Endodermal cell (in vitro differentiated cells): ENCODE results near the gene ATF7IP2. TPM values are rescaled to one million over a fixed set of nuclear protein-coding genes. Genes with fewer than 3 reads are reported as not detected.
"Not testable (repeated sequence)": the region's sequence is repeated elsewhere in the genome, so short reads cannot be mapped to it uniquely, and the experiment has no call there.

Experiments
- DNase-seq: peaks from one replicate; pipeline ENCODE4 v3.0.0-alpha.2; 2017
- H3K27ac ChIP-seq: 2 replicates; pipeline ENCODE4 v1.5.1; 2013; ENCODE audit warnings: mild to moderate bottlenecking, low read depth, low read length, moderate library complexity
- H3K27me3 ChIP-seq: 2 replicates; pipeline ENCODE4 v1.6.1; 2013; ENCODE audit warnings: mild to moderate bottlenecking, low read length, moderate library complexity; ENCODE audit not compliant: insufficient read depth, control insufficient read depth, poor library complexity, severe bottlenecking
- H3K36me3 ChIP-seq: 2 replicates; pipeline ENCODE4 v1.7.0; 2013; ENCODE audit warnings: mild to moderate bottlenecking, low read length, moderate library complexity; ENCODE audit not compliant: control insufficient read depth, insufficient read depth
- H3K4me1 ChIP-seq: one replicate; pipeline ENCODE4 v1.7.0; 2013; ENCODE audit warnings: low read length; ENCODE audit not compliant: control insufficient read depth, insufficient read depth
- H3K4me3 ChIP-seq: 2 replicates; pipeline ENCODE4 v1.5.1; 2013; ENCODE audit warnings: mild to moderate bottlenecking, low read length, moderate library complexity
- H3K9ac ChIP-seq: 2 replicates; pipeline ENCODE4 v1.6.1; 2013; ENCODE audit warnings: mild to moderate bottlenecking, low read length, moderate library complexity; ENCODE audit not compliant: poor library complexity, severe bottlenecking; ENCODE audit errors: extremely low read depth
- H3K9me3 ChIP-seq: 2 replicates; pipeline ENCODE4 v1.6.1; 2013; ENCODE audit warnings: mild to moderate bottlenecking, low read length, moderate library complexity; ENCODE audit not compliant: control insufficient read depth
- H3K27ac Mint-ChIP-seq: 2 replicates; pipeline ENCODE4 v1.8.0; 2020; ENCODE audit warnings: mixed read lengths
- H3K27me3 Mint-ChIP-seq: 2 replicates; pipeline ENCODE4 v1.8.0; 2021; ENCODE audit warnings: mild to moderate bottlenecking, mixed read lengths; ENCODE audit not compliant: insufficient read depth
- H3K36me3 Mint-ChIP-seq: 2 replicates; pipeline ENCODE4 v1.8.0; 2020; ENCODE audit warnings: low read depth, mixed read lengths
- H3K4me1 Mint-ChIP-seq: 2 replicates; pipeline ENCODE4 v1.8.0; 2020; ENCODE audit warnings: mixed read lengths
- H3K4me3 Mint-ChIP-seq: 2 replicates; pipeline ENCODE4 v1.8.0; 2020; ENCODE audit warnings: mild to moderate bottlenecking, moderate library complexity, mixed read lengths
- H3K9me3 Mint-ChIP-seq: 2 replicates; pipeline ENCODE4 v1.8.0; 2020; ENCODE audit warnings: mild to moderate bottlenecking, mixed read lengths
- CTCF ChIP-seq: fragments of 200-600 bp; sonication (generic); conservative IDR thresholded peaks from 2 replicates; pipeline ENCODE4 v1.5.0; 2021; ENCODE audit warnings: antibody characterized with exemption, mild to moderate bottlenecking
- WGBS, 2 experiments: methylation state at CpG; one replicate each; pipeline versions ENCODE4 v1.1.5 to v1.1.7; 2013; ENCODE audit warnings: missing lambda C conversion rate in 2 of 2, mixed read lengths in 1 of 2; ENCODE audit not compliant: insufficient coverage in 1 of 2, insufficient read length in 1 of 2; 5-methylcytosine and 5-hydroxymethylcytosine counted together
- total RNA-seq, 2 donors: library from RNA; stranded (reverse); fragmentation: NEBNext Ultra II Directional in 1 of 2; extraction: Animal tissue kit (Norgen Biotek cat#: 25700) in 1 of 2; gene quantifications; 2 replicates in 1 of 2; 3 replicates in 1 of 2; pipeline ENCODE4 v1.2.1, GENCODE V29; 2021

ATF7IP2 gene
- total RNA-seq, 2 donors from 2014 or later = 20.5 to 22.8 TPM

GRCh38 chr16:10355589-10355988 lies 30.3 kb upstream of the ATF7IP2 start:
- Histone ChIP-seq H3K4me1 (no peaks in the 10 kb centered on the region), H3K4me3 (no peak overlapping the region), H3K9me3 (peaks cover 6% of the 10 kb centered on the region), H3K36me3 (no peaks in the 10 kb centered on the region), H3K27ac (no peak overlapping the region), H3K9ac (no peak overlapping the region), H3K27me3 (no peaks in the 10 kb centered on the region)
- H3K36me3 Mint-ChIP-seq = no peaks in the 10 kb centered on the region
- no peak overlapping the region for H3K4me3 Mint-ChIP-seq
- WGBS, 2 experiments = 95 to 99% methylated on average over 18 to 23 of the region's 23 CpGs
- peaks cover 10% of the 10 kb centered on the region for H3K9me3 Mint-ChIP-seq
- H3K4me1 Mint-ChIP-seq = peaks cover 6% of the 10 kb centered on the region
- no peak for TF ChIP-seq CTCF
- DNase-seq = no peak
- no peaks in the 10 kb centered on the region for H3K27me3 Mint-ChIP-seq
- no peak overlapping the region for H3K27ac Mint-ChIP-seq

- Histone ChIP-seq H3K4me1 (no peaks in the 10 kb centered on the region), H3K27me3 (no peaks in the 10 kb centered on the region), H3K36me3 (no peaks in the 10 kb centered on the region), H3K4me3 (no peak overlapping the region), H3K9me3 (peaks cover 6% of the 10 kb centered on the region), H3K27ac (no peak overlapping the region), H3K9ac (no peak overlapping the region)
- peaks cover 10% of the 10 kb centered on the region for H3K9me3 Mint-ChIP-seq
- H3K36me3 Mint-ChIP-seq = no peaks in the 10 kb centered on the region
- peaks cover 8% of the 10 kb centered on the region for H3K4me1 Mint-ChIP-seq
- WGBS, 2 experiments = 93 to 96% methylated on average over 8 to 11 of the region's 11 CpGs
- H3K27ac Mint-ChIP-seq = no peak overlapping the region
- no peak overlapping the region for H3K4me3 Mint-ChIP-seq
- no peak for DNase-seq
- no peaks in the 10 kb centered on the region for H3K27me3 Mint-ChIP-seq
- TF ChIP-seq CTCF = no peak
Observed at GRCh38 chr16:10356870-10357842, 28.7 kb upstream of the ATF7IP2 start.

GRCh38 chr16:10361747-10362076 lies 24.1 kb upstream of the ATF7IP2 start:
- H3K27me3 ChIP-seq, H3K4me3 ChIP-seq, H3K36me3 Mint-ChIP-seq, H3K4me3 Mint-ChIP-seq, H3K27ac Mint-ChIP-seq, H3K36me3 ChIP-seq, H3K4me1 Mint-ChIP-seq, H3K27me3 Mint-ChIP-seq, H3K27ac ChIP-seq, H3K4me1 ChIP-seq, H3K9ac ChIP-seq, H3K9me3 ChIP-seq, H3K9me3 Mint-ChIP-seq, DNase-seq: not testable (repeated sequence)
- 91 to 97% methylated on average over 8 of the region's 8 CpGs for WGBS, 2 experiments
